Retina (tissue), 1 donor: ENCODE results near the gene DNAJC3.
"Not testable (repeated sequence)": the region's sequence is repeated elsewhere in the genome, so short reads cannot be mapped to it uniquely, and the experiment has no call there.

Source experiments
- DNase-seq: peaks from one replicate; pipeline ENCODE4 v3.0.0-alpha.2; 2016

DNAJC3 gene

GRCh38 chr13:95676105-95676761 is 706 bp upstream of the DNAJC3 start:
- no peak for DNase-seq

GRCh38 chr13:95677564-95678266 is 776 bp downstream of the DNAJC3 start:
- DNase-seq, result no peak

GRCh38 chr13:95678967-95679366 is 2.0 kb downstream of the DNAJC3 start:
- DNase-seq, result no peak

GRCh38 chr13:95679722-95680121 is 2.8 kb downstream of the DNAJC3 start:
- DNase-seq, result no peak

GRCh38 chr13:95684418-95684817 is 7.5 kb downstream of the DNAJC3 start:
- no peak for DNase-seq

- not testable (repeated sequence) for DNase-seq
Measured at GRCh38 chr13:95684960-95685359, 8.0 kb downstream of the DNAJC3 start.

GRCh38 chr13:95689582-95689926 is 12.6 kb downstream of the DNAJC3 start:
- no peak for DNase-seq

- DNase-seq, result not testable (repeated sequence)
Measured at GRCh38 chr13:95690986-95691385, 14.0 kb downstream of the DNAJC3 start.

GRCh38 chr13:95697052-95697680 is 20.2 kb downstream of the DNAJC3 start:
- DNase-seq, result no peak

- DNase-seq, result no peak
Measured at GRCh38 chr13:95698047-95698749, 21.3 kb downstream of the DNAJC3 start.

- no peak for DNase-seq
Measured at GRCh38 chr13:95703576-95703975, 26.6 kb downstream of the DNAJC3 start.

GRCh38 chr13:95704510-95704909 is 27.6 kb downstream of the DNAJC3 start:
- DNase-seq, result no peak

- no peak for DNase-seq
Measured at GRCh38 chr13:95706356-95706755, 29.4 kb downstream of the DNAJC3 start.

GRCh38 chr13:95707035-95707434 is 30.1 kb downstream of the DNAJC3 start:
- DNase-seq, result no peak

- no peak for DNase-seq
Measured at GRCh38 chr13:95707442-95708390, 30.8 kb downstream of the DNAJC3 start.

- DNase-seq, result no peak
Measured at GRCh38 chr13:95708391-95708774, 31.4 kb downstream of the DNAJC3 start.

GRCh38 chr13:95708811-95709500 is 32.0 kb downstream of the DNAJC3 start:
- no peak for DNase-seq

GRCh38 chr13:95710313-95710712 is 33.4 kb downstream of the DNAJC3 start:
- DNase-seq, result no peak

- DNase-seq, result not testable (repeated sequence)
Measured at GRCh38 chr13:95712846-95713245, 35.9 kb downstream of the DNAJC3 start.

GRCh38 chr13:95713651-95714050 is 36.7 kb downstream of the DNAJC3 start:
- no peak for DNase-seq

GRCh38 chr13:95714142-95714832 is 37.3 kb downstream of the DNAJC3 start:
- no peak for DNase-seq
